ENCODE data around the gene RALBP1. TPM values are rescaled to one million over a fixed set of nuclear protein-coding genes. Genes with fewer than 3 reads are reported as not detected.
A peak's percentile ranks its signal among the peaks of the same experiment; 100 is the strongest.
"Not testable (repeated sequence)": the region's sequence is repeated elsewhere in the genome, so short reads cannot be mapped to it uniquely, and the experiment has no call there.

Gene RALBP1
- total RNA-seq, 3 donors from 2014 or later = 67.2 to 91.2 (median 82.2) TPM

DNA sequence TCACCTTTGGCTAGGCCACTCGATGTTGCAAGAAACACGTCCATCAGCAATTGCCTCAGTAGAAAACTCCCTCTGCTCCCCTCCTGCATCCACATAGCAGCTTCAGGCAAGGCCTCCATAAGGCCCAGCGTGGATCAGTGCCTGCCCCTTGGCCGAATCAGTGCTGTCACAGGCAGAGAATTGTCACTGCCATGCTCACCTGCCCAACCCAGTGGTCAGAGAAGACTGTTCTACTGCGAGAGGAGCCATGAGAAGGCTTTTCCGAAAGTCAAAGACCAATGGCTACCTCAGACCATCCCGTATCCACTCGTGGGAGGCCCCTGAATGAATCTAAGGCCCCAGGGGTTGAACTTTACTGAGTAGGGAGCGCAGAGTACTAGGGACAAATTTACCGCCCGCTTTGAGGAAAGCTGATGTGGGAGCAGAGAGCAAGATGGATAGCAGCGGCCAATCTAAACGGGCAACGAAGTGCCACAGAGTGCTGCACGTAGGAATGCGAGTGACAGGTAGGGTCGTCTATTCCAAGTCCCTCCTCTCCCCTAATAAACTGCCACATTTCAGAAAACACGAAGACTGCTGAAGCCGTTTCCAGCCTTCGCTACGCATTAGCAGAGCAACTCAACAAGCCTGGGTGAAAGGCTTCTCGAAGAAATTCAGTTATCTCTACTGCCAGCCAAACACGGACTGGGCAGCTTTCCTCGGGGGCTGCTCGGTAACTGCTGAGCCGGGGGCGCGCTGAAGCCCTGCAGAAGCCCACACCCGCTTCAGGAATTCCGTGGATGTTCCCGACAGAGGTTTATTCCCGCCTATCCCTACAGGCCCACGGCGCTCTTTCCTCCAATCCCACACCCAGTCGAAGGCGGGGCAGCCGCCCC is 968 bp upstream of the RALBP1 start:
- TF ChIP-seq POLR2AphosphoS5 (IDR thresholded peaks at IDR 0.05) = no peak
- no peak for TF ChIP-seq POLR2A (IDR thresholded peaks at IDR 0.05)
- TF ChIP-seq, protein P1, sequence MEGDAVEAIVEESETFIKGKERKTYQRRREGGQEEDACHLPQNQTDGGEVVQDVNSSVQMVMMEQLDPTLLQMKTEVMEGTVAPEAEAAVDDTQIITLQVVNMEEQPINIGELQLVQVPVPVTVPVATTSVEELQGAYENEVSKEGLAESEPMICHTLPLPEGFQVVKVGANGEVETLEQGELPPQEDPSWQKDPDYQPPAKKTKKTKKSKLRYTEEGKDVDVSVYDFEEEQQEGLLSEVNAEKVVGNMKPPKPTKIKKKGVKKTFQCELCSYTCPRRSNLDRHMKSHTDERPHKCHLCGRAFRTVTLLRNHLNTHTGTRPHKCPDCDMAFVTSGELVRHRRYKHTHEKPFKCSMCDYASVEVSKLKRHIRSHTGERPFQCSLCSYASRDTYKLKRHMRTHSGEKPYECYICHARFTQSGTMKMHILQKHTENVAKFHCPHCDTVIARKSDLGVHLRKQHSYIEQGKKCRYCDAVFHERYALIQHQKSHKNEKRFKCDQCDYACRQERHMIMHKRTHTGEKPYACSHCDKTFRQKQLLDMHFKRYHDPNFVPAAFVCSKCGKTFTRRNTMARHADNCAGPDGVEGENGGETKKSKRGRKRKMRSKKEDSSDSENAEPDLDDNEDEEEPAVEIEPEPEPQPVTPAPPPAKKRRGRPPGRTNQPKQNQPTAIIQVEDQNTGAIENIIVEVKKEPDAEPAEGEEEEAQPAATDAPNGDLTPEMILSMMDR (IDR thresholded peaks at IDR 0.05) = no peak
- intact Hi-C loops (cut with DNase I; ENCODE audit: low total_unique reads) = no loop called here
- Histone ChIP-seq H3K36me3 (no peaks in the 10 kb centered on the region), H3K4me3 (peak overlapping the region; percentile 94 to 97 (median 96)), H3K27ac (peak overlapping the region; percentile 92 to 97), H3K9me3 (peaks cover 4 to 9% of the 10 kb centered on the region in 2 donors), H3K4me1 (no peaks in the 10 kb centered on the region), H3K27me3 (no peaks in the 10 kb centered on the region)
- peak in 1 of 2 donors; percentile 80 for DNase-seq (ENCODE audit: low spot score in 2 of 2)

DNA sequence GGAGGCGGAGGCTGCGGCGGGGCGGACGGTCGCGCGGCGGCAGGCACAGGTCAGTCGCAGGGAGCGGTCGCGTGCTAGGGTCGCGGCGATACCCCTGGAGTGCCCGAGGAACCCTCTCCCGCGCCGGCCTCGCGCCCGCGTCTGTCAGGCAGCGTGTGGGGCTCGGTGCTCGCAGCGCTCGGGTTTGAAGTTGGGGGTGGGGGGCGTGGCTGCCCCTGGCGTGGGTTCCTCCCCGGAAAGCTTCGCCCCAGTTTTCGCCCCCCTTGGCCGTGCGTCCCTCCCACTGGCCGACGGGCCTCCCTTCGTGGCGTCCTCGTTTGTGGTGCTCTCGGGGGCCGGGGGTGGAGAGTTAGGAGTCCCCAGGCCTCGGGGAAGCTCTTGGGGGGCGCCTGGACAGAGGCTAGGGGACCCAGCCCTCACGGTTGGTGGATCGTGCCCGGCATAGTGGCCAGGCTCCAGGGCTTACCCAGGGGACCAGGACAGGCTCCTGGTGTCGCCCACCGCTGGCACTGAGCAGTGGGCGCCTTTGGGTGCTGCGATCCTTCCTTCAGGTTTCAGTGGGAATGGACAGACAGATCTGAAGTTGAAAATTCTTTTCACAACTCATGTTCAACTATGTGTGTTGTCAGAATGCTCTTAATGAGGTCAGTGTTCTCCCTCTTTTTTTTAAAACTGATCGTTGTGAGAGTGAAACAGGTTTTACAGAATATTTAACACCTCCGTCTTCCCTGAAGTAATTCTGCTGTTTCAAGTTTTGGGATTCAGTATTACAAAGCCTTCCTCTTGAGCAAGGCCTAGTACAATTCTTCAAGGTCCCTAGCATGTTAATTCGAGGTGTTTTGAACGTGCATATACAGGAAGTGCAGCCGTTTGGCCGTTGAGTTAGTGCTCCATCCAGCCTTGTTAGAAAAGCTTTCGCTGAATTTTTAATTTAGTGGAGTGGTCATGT is 604 bp downstream of the RALBP1 start:
- DNase-seq (ENCODE audit: low spot score in 2 of 2) = no peak
- Histone ChIP-seq H3K4me1 (no peaks in the 10 kb centered on the region), H3K36me3 (no peaks in the 10 kb centered on the region), H3K27ac (peak overlapping the region; percentile 92 to 97), H3K9me3 (peaks cover 0 to 4% of the 10 kb centered on the region in 2 donors), H3K4me3 (peak overlapping the region; percentile 94 to 97 (median 96)), H3K27me3 (no peaks in the 10 kb centered on the region)
- TF ChIP-seq POLR2AphosphoS5 (IDR thresholded peaks at IDR 0.05) = no peak
- TF ChIP-seq POLR2A (IDR thresholded peaks at IDR 0.05) = no peak
- TF ChIP-seq, protein P1 (IDR thresholded peaks at IDR 0.05) = no peak
- intact Hi-C loops (cut with DNase I; ENCODE audit: low total_unique reads) = no loop called here

DNA sequence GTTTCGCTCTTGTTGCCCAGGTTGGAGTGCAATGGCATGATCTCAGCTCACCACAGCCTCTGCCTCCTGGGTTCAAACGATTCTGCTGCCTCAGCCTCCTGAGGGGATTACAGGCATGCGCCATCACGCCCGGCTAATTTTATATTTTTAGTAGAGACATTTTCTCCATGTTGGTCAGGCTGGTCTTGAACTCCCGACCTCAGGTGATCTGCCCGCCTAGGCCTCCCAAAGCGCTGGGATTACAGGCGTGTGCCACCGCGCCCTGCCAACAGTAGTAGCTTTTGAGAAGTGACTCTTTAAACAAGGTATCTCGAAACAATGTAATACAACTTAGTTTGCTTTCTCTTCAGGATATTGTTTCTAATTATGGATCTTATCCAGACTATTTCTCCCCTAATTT is 1.6 kb downstream of the RALBP1 start:
- H3K27me3 ChIP-seq; H3K36me3 ChIP-seq; DNase-seq (ENCODE audit: low spot score in 2 of 2); H3K4me1 ChIP-seq; intact Hi-C loops (cut with DNase I; ENCODE audit: low total_unique reads); H3K9me3 ChIP-seq: not testable (repeated sequence)
- Histone ChIP-seq H3K27ac (peak overlapping the region in 1 of 2 donors; percentile 92), H3K4me3 (peak overlapping the region; percentile 94 to 97 (median 96))

DNA sequence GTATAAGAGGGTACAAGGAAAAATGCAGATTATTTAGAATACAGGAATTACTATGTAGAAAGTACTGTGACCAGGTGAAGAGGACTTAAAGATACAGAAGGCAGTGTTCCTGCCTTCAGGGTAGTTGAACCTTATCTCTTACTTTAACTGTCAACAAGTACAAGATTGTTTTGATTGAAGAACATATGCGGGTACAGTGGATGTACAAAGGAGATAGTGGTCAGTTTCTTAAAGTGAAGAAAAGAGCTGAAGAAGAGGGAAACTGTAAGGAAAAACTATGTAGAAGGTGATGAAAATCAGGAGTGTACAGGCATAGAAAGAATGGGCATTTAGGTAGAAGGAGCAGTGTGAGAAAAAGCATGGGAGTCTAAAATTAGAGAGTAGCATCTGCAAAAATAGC is 2.2 kb downstream of the RALBP1 start:
- TF ChIP-seq POLR2AphosphoS5 (IDR thresholded peaks at IDR 0.05) = no peak
- Histone ChIP-seq H3K27me3 (no peaks in the 10 kb centered on the region), H3K9me3 (peaks cover 0 to 4% of the 10 kb centered on the region in 2 donors), H3K27ac (no peak overlapping the region), H3K36me3 (no peaks in the 10 kb centered on the region), H3K4me3 (no peak overlapping the region), H3K4me1 (no peaks in the 10 kb centered on the region)
- no peak for DNase-seq (ENCODE audit: low spot score in 2 of 2)
- intact Hi-C loops (cut with DNase I; ENCODE audit: low total_unique reads) = no loop called here

DNA sequence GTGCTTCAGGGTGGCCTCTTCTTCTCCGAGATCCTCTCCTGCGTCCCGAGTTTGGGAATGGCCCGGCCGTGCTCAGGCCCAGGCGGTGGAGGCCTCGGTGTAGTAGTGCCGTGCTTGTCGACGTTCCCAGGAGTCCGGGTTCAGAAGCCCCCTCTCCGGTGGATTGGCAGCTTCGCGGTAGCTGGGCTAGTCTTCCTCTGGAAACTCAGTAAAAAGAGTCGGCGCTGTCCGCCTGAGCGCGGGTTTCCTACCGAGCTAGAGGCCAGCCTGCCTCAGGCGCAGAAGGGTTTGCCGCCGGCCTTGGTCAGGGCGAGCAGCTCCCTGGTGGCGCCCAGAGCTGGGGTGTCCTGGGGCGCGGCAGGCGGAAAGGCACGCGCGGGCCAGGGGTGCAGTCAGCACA is 3.2 kb downstream of the RALBP1 start:
- H3K4me1 ChIP-seq = no peaks in the 10 kb centered on the region
- DNase-seq (ENCODE audit: low spot score in 2 of 2) = no peak
- intact Hi-C loops (cut with DNase I; ENCODE audit: low total_unique reads) = no loop called here
- H3K27ac ChIP-seq = no peak overlapping the region
- no peaks in the 10 kb centered on the region for H3K36me3 ChIP-seq
- no peaks in the 10 kb centered on the region for H3K27me3 ChIP-seq
- TF ChIP-seq POLR2AphosphoS5 (IDR thresholded peaks at IDR 0.05) (no peak), POLR2A (IDR thresholded peaks at IDR 0.05) (no peak)
- TF ChIP-seq, protein P1 (IDR thresholded peaks at IDR 0.05) = no peak
- no peak overlapping the region for H3K4me3 ChIP-seq
- H3K9me3 ChIP-seq = peaks cover 0 to 4% of the 10 kb centered on the region in 2 donors
